Muscle of arm (tissue), 12 donors: Measurements from ENCODE around the gene CAMK2A. TPM values are rescaled to one million over a fixed set of nuclear protein-coding genes. Genes with fewer than 3 reads are reported as not detected.

Source experiments
- DNase-seq: peaks from one replicate; pipeline ENCODE4 v3.0.0-alpha.2; 2013
- polyA plus RNA-seq, 12 donors: library from polyadenylated mRNA; unstranded; fragments of 120-200 nt; gene quantifications; one replicate each; pipeline ENCODE4 v1.2.1, GENCODE V29; 2013; ENCODE audit not compliant: insufficient read length in 12 of 12

The CAMK2A gene
- polyA plus RNA-seq, 12 donors: 31.8 to 252 (median 81.0) TPM

DNA sequence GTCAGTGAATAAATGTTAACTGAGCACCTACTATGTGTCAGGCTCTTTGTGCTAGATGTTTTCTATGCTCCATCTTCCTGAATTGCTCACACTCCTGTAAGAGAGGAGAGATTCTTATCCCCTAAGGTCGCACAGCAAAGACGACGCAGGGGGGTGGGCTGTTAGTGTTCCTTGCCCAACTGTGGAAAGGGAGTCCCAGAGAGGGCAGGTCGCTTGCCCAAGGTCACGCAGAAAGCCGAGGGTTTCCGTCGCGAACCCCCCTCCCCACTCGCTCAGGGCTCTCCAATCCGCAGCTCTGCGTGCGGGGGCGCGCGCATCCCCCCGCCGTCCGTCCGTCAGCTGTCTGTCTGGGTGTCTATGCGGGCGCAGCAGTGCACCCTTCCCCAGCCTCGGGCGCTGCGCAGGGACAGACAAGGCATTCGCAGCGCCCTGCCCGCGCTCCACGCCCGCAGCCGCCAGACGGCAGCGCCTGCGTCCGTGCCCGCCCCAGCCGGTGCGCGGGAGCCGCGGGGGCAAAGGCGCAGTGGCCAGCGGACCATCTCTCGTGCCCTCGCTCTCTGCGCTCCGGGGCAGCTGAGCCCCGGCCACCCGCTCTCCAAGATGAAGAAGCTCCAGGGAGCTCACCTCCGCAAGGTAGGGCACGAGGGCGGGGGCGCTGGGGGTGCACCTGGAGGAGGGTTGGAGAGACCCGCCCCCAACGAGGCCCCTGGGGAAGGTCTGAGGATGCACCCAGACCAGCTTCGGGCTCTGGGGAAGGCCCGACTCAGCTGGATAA is 99.7 kb downstream of the CAMK2A start, which contains the start of gene SLC6A7:
Gene SLC6A7 (plus strand): TSS at position 335 of the 775 bp plus-strand sequence. CDS start 266 bp downstream, at position 601.
- DNase-seq: no peak

DNA sequence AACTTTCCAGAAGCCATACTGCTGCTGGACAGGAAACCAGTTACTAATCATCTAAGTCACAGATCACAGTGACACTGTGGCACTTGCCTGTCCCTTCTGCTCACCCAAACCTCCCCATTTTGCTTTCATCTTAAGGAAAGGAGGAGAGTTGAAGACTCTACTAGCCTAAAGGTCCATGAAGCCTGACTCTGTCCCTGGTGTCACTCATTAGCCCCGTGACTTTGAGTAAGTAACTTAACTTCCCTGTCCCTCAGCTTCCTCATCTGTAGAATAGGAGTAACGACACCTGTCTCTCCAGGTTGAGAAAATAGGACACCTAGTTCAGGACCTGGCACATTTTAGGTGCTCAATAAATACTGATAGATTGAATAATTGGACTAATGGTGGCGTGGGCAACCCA is 100.2 kb downstream of the CAMK2A start:
- no peak for DNase-seq

DNA sequence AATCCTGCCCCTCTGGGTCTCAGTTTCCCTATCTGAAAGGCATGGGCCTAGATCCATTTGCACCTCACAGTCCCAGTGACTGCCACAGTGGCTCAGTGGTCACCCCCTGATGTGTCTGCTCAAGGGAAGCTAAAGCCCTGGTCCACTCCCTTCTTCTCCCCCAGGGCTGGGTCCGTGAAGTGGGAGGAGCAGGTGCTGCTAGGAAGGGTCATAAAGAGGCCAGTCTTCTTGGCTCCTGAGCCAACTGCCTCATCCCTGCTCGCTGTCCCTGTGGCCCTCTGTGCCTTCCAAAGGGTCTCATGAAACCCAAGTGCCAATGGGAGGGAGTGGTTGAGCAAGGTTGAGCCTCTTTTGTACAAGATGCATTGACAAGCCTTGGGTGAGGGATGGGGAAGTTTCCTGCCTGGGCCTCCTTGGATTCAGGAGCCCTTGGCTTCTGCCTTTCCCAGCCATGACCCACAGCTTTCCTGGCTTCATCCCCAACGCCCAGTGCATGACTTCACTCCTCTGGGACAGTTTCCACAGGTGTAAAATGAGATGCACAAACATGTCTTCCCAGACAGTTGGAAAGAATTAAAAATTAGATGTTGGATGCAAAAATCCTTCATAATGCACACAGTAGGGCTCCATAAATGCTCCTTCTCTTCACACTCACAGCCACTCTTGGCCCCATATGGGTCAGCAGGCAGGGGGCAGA is 101.3 kb downstream of the CAMK2A start:
- DNase-seq: no peak

DNA sequence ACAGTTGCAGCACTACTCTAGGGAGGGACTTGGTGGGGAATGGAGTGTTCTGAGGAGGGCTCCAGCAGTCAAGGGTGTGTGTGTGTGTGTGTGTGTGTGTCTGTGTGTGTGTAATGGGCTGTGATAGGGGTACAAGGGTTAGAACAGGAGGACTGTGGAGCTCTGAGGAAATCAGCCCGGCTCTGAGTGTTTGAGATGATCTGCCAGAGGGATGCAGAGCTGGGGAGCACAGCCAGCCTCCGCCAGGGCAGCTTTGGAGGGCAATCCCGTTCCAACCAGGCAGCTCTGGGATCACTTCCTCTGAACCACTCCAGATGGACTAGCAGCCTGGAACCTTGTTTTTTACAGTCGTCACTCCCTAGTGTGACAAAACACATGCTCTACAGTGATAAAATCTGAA is 102.7 kb downstream of the CAMK2A start:
- DNase-seq: no peak

DNA sequence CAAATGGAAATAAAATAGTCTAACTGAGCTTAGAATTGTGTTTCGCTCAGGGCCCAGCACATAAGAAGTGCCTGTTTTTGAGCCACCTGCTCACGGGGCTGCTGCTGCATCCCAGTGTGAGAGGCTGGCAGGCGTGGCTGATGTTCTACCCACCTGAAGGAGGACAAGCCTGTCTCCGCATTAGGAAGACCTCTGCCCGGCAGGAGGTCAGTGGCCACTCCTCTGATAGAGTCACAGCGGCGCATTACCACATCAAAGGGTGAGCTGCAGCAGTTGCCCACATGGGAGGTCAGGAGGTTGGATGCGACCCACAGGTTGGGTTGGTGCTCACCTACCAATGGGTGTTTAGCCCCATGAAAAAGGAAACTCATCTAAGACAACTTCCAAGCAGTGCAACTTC is 103.4 kb downstream of the CAMK2A start:
- no peak for DNase-seq

DNA sequence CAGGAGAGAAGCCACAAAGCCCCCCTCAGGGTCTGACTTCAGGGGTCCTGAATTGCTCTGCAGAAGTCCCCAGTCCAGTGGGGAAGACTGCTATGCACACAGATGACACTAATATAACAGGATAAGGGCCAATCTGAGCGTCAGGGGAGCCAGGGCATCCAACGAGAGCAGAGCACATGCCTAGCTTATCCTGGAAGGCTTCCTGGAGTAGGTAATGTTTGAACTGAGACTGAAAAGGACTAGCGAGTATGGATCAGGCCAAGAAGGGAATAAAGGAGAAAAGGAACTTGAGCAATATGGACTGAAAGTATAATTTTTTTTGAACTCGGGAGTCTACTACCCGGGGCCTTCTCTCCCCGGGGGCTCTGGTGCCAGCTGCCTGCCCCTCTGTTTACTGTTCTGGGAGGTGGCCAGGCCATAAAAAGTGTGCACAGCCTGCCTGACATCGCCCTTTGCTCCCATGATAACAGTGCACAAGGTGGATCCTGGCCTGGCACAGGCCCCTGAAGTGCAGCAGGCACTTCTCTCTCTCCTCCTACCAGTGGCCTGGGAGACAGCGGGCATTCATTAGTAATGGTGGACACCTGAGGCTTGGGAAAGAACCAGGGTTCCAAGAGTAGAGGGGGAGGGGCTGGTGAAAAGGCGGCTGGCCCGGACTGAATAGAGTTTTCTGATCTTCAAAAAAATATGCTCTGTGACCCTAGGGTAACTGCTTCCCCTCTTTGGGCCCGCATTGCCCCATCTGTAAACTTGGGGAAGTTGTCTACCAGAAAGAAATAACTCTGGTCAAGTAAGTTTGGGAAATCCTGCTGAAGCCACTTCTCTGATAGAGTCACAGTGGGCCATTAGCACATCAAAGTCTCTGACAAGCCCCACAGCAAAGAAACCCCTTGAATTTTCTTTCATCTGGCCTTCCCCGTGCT is 104.3 kb downstream of the CAMK2A start:
- DNase-seq: no peak

DNA sequence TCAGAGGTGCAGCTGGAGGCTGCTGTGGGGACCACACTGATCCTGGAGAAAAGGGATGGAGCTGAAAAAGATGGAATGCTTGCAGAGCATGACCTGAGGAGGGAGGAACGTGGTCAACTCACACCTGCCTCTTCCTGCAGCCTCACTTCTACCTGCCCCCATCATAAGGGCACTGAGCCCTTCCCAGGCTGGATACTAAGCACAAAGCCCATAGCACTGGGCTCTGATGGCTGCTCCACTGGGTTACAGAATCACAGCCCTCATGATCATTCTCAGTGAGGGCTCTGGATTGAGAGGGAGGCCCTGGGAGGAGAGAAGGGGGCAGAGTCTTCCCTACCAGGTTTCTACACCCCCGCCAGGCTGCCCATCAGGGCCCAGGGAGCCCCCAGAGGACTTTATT is 105.6 kb downstream of the CAMK2A start:
- no peak for DNase-seq

DNA sequence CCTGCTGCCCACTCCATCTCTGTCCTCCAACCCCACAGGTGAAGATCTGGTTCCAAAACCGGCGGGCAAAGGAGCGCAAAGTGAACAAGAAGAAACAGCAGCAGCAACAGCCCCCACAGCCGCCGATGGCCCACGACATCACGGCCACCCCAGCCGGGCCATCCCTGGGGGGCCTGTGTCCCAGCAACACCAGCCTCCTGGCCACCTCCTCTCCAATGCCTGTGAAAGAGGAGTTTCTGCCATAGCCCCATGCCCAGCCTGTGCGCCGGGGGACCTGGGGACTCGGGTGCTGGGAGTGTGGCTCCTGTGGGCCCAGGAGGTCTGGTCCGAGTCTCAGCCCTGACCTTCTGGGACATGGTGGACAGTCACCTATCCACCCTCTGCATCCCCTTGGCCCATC is 106.1 kb downstream of the CAMK2A start:
- DNase-seq: no peak

DNA sequence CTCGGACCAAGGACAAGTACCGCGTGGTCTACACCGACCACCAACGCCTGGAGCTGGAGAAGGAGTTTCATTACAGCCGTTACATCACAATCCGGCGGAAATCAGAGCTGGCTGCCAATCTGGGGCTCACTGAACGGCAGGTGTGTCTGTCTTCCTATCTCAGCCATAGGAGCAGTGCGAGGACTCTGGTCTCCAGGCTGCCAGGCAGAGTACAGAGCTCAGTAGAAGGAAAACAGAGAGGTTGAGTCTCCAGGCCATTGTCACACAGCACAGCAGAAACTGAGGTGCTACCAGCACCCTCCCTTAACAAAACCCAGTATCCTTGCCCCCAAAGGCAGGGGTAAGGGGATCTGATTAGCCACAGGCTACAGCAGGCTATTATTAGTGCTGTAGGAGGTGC is 106.8 kb downstream of the CAMK2A start:
- DNase-seq: no peak

DNA sequence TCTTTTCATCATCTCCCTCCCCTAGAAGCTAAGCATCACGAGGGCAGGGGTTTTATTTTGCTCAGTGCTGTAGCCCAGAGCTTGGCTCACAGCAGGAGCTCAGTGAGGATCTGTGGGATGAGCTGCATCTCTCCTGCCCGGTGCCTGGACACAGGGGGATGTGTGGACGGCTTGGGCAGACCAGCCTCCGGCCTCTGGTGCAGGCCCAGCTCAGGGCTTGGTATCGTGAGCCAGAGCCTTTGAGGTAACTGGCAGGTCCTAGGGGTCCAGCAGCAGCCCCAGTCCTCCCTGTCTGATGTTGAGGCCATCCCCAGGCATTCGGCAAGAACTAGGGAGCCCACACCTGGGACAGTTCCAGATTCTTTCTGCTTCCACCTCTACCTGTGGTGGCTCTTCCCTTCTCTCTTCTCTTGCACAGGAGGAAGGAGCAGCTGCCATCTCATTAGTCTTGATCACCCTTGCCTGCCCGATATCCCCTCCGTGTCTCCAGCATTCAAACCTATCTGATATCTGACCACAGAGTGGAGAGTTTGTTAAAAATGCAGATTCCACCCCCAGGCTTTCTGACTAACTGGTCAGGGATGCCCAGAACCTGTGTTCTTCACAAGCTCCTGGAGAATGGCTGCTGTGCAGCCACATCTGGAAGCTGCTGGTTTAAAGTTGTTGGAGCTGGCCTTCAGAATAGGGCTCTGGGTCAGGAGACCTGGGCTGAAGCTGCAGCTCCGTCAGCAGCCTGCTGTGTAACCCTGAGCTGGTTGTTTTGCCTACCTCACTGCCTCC is 107.6 kb downstream of the CAMK2A start:
- no peak for DNase-seq

DNA sequence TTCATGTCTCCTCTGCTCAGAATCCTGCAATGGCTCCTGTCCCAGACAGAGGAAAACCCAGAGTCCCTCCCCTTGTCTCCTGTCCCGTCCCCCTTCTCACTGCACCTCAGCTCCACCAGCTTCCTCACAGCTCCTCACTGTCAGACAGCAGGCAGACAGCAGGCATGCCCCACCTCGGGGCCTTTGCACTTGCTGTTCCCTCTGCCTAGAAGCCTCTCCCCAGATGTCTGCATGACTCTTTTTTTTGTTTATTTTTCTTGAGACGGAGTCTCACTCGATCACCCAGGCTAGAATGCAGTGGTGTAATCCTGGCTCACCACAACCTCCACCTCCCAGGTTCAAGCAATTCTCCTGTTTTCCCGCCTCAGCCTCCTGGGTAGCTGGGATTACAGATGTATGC is 108.5 kb downstream of the CAMK2A start:
- DNase-seq: no peak

DNA sequence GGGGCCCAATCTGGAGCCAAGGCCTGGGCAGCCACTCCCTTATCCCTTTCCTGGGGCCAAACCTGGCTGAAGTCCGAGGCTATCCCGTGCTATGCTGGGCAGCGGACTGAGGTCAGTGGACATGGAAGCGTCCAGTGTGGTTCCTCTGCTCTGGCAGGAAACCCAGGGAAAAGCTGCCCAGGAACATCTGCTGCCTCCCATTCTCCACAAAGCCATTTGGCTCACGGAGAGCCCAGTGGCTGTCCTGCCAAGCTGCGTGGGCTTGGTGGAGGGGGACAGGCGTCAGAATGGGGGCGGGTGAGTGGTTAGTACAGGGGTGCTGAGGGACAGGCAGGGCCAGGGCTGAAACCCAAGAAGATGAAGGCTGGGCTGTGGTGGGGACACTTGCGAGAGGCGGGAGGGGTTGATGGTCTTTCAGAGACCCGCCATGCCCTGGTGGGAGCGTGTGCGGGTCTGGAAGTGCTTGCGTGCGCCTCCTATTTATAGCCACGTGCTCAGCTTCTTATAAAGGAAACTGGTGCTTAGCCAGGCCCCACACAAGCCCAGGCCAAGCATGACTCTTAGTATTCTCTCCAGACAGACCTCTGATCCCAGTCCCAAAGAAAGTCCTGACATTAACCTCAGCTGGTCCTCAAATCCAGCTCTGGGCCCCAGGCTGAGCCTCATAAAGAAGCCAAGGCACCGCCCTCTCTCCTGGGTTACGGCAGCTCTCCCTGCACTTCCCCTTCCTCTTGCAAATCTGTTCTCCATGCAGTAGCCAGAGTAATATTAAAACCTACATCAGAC is 109.1 kb downstream of the CAMK2A start:
- peak; percentile 89 for DNase-seq

DNA sequence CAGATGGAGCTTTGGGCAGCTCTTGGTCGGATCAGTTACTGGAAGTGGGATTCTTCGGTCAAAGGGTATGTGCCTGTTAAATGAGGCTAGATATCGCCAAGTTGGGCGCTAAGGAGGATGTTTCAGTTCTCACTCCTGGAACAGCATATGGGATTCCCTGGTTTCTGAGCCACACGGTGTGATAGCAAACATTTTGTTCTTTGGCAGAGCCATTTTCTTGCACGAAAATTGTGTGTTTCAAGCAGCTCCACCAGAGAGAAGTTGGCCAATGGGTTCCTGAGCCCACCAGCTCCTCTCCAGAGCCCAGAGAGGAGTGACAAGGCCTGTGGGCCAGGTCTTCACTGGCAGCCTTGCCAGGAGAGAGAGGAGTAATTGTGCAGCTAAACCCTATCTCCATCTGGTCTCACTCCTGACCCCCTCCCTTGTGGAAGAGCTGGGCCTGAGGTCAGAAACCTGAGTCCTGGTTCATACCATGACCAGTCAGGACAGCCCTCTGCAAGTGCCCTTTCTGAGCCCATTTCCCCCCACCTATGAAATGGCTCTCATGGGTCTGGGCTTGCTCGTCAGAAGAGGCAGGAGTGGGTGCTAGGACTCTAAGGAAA is 110.5 kb downstream of the CAMK2A start:
- no peak for DNase-seq

DNA sequence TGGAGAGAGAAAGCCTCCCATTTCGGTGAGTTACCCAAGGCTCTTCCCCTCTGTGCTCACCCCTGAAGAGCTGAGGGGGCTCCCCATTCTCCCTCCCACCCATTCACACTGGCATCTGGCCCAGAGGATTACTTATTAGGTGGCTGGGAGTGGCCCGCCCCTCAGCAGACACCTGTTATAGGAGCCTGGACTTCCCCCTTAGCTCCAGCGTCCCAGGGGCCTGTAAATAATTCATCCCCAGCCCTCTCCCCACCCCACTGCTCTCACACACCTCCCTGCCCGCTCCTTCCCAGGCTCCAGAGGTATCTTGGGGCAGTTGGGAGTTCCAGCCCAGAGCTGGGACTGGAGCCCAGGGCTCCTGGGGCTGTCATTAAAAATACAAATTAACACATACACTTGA is 111.3 kb downstream of the CAMK2A start:
- DNase-seq: no peak

DNA sequence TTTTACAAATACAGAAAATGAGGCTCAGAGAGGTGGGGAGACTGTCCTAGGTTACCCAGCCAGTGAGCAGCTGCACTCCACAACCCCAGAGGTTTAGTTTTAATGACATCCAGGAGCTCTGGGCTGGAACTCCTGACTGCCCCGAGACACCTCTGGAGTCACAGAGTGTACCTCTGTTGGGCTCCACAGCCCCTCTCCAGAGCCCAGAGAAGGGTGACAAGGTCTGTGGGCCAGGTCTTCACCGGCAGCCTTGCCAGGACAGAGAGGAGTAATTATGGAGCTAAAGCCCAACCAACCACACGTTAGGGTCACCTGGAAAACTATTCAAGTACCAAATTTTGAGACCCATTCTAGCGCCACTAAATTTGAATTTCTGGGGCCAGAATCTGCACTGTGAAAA is 111.9 kb downstream of the CAMK2A start:
- no peak for DNase-seq

DNA sequence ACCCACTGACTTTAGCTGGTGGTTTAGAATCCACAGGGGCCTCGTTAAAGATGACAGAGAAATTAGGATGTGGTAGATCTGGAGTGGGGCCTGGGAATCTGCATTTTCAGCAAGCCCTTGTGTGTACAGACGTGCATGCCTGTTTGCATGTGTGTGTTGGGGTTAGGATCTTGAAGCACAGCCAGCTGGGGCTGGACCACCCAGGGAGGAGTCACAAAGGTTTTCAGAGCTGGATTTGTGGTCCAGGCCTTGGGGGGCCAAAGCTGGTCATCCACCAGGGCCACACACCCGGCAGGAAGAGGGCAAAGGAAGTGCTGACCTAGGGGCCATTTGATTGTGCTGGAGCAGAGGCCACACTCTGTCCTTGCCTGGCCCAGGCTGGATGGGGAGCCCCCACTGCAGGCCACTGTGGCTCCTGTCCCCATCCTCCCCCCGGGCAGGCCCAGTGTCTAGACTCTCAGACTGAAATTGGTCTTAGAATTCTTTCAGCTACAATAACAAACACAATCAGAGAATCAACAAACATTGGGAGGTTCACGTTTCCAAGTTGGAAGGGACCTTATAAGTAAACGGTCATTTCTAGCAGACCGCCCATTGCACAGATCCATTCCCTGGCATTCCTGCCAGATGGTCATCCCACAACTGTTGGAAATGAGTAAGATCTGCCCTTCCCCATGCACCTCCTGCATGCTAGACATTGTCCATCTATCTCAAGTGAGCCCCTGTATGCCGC is 112.7 kb downstream of the CAMK2A start:
- no peak for DNase-seq

DNA sequence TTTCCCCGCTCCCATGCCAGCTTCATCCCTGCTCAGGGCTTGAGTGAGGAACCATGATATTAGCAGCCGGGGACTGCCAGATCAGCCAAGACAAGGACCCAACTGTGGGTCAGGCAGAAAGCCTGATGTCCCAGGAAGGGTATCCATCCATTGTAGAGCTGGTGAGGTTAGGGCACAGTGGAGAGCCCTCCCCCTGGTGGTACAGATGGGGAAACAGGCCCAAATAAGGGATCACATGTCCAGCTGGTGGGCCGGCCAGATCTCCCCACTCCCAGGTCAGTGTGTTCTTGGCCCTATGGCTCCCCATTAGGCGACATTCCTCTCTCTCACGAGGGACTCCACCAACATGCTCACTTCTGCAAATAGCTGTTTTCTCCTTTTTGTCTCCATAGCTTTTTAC is 114.0 kb downstream of the CAMK2A start:
- no peak for DNase-seq

DNA sequence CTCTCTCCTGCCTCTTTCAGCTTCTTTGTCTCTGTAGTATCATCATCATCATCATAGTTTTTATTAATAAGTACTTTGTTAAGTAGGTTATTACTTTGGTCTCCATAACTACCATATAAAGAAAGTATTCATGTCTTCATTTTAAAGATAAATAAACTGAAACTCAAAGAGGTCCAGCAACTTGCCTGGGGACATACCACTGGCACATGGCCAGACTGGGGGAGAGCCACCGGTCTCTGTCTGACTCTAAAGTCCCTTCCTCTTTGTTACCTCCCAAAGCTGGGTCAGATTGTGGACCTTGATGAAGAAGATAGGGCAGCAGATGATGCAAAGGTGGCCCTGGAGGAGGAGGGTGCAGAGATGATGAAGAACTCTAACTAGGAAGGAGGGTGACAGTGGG is 114.5 kb downstream of the CAMK2A start:
- DNase-seq: no peak

DNA sequence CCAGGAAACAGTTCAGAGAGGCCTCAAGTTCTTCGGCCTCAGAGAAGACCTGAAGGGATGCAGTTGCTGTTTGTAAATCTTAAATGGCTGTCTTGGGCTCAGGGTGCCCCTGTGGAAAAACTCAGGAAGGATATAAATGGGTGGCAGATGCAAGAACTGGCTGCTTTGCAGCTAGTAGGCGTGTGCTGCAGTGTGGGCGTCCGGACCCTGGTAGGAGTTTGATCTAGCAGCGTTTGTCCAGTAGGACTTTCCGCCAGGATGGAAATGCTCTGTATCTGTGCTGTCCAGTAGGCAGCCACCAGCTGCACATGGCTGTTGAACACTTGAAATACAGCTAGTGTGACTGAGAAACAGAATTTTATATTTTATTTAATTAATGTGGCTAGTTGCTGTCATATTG is 115.3 kb downstream of the CAMK2A start:
- DNase-seq: no peak

DNA sequence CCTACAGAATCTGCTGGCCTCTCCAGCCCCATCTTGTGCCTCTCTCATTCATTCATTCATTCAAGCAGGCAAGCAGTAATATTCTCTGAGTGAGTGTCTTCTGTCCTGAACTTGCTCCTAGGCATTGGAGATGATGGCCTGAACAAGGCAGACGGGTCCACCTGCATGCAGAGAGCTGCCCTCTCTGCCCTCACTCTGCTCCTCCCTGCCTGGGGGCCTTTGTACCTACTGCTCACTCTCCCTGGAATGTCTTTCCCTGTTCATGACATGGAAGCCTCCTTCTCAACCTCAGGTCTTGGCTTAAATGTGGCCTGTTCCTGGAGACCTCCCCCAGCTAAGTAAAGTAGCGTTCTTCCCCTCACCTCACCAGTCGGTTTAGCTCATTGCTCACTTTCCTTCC is 116.4 kb downstream of the CAMK2A start:
- DNase-seq: no peak
